H1 (cell line): ENCODE data around the gene NINJ2. TPM values are rescaled to one million over a fixed set of nuclear protein-coding genes. Genes with fewer than 3 reads are reported as not detected.

Source experiments
- CTCF ChIA-PET: fragments of 300-600 bp; sonication (Branson Sonifier 250); formaldehyde crosslinking; loops from one replicate; lab custom pipeline; 2021; ENCODE audit not compliant: partially characterized antibody; lab: Charles Lee
- POLR2A ChIA-PET: fragments of 300-600 bp; sonication (Branson Sonifier 250); formaldehyde crosslinking; loops from one replicate; lab custom pipeline; 2021; ENCODE audit warnings: inconsistent platforms; ENCODE audit not compliant: partially characterized antibody; lab: Charles Lee
- DNase-seq, 2 experiments: peaks; one replicate each; pipeline versions ENCODE4 v3.0.0 to v3.0.0-alpha.2; 2010 to 2022; ENCODE audit warnings: low spot score in 2 of 2, low read depth in 1 of 2, mixed read lengths in 1 of 2
- FAIRE-seq: peaks from 2 replicates; lab custom pipeline; 2011; peaks lifted over from hg19 to GRCh38; lab: Jason Lieb, UNC
- H2AFZ ChIP-seq: 2 replicates; pipeline ENCODE4 v1.8.1; 2012; ENCODE audit warnings: low read length, inconsistent platforms
- H2AK5ac ChIP-seq: 2 replicates; pipeline ENCODE4 v1.6.1; 2013; ENCODE audit warnings: low read depth, low read length
- H2BK120ac ChIP-seq: replicated peaks from 2 replicates; pipeline ENCODE3; 2013; ENCODE audit warnings: low read depth, low read length, inconsistent platforms
- H2BK12ac ChIP-seq: 2 replicates; pipeline ENCODE4 v1.6.1; 2013; ENCODE audit warnings: low read depth, low read length
- H2BK15ac ChIP-seq: 2 replicates; pipeline ENCODE4 v1.6.1; 2013; ENCODE audit warnings: low read length
- H2BK20ac ChIP-seq: 2 replicates; pipeline ENCODE4 v1.6.1; 2013; ENCODE audit warnings: low read length
- H2BK5ac ChIP-seq: 2 replicates; pipeline ENCODE4 v1.6.1; 2013; ENCODE audit warnings: low read depth, low read length
- H3K14ac ChIP-seq: 2 replicates; pipeline ENCODE4 v1.6.1; 2013; ENCODE audit warnings: inconsistent platforms; ENCODE audit not compliant: insufficient read length
- H3K18ac ChIP-seq: 2 replicates; pipeline ENCODE4 v1.6.1; 2013; ENCODE audit warnings: low read length; ENCODE audit errors: extremely low read depth
- H3K23ac ChIP-seq: 2 replicates; pipeline ENCODE4 v1.6.1; 2013; ENCODE audit warnings: inconsistent platforms; ENCODE audit not compliant: insufficient read length
- H3K23me2 ChIP-seq: 2 replicates; pipeline ENCODE4 v1.6.1; 2013; ENCODE audit warnings: low read depth, low read length
- H3K27ac ChIP-seq: 2 replicates; pipeline ENCODE4 v1.6.1; 2011; ENCODE audit warnings: low read depth, low read length, inconsistent platforms
- H3K27me3 ChIP-seq, 4 experiments: replicated peaks in 1 of 4; 1 replicate in 1 of 4; 2 replicates in 3 of 4; pipeline versions ENCODE4 v1.6.1 to v1.8.1; 2011 to 2013; ENCODE audit warnings: low read length in 3 of 4, mild to moderate bottlenecking in 3 of 4, inconsistent platforms in 2 of 4, mixed read lengths in 2 of 4, moderate library complexity in 1 of 4; ENCODE audit not compliant: control insufficient read depth in 3 of 4, insufficient read depth in 3 of 4; ENCODE audit errors: extremely low read depth in 1 of 4
- H3K36me3 ChIP-seq, 4 experiments: 2 replicates each; pipeline versions ENCODE4 v1.6.1 to v1.8.1; 2011 to 2013; ENCODE audit warnings: mild to moderate bottlenecking in 4 of 4, low read length in 3 of 4, moderate library complexity in 2 of 4, control low read depth in 1 of 4, inconsistent platforms in 1 of 4; ENCODE audit not compliant: insufficient read depth in 4 of 4, control insufficient read depth in 2 of 4
- H3K4ac ChIP-seq: replicated peaks from 2 replicates; pipeline ENCODE3; 2013; ENCODE audit warnings: low read length, low read depth, mixed read lengths, inconsistent platforms; ENCODE audit not compliant: insufficient read length
- H3K4me1 ChIP-seq, 4 experiments: replicated peaks in 1 of 4; 1 replicate in 1 of 4; 2 replicates in 3 of 4; pipeline versions ENCODE4 v1.6.1 to v1.8.1; 2011 to 2013; ENCODE audit warnings: low read length in 3 of 4, inconsistent platforms in 2 of 4, mixed read lengths in 1 of 4; ENCODE audit not compliant: insufficient read depth in 4 of 4, control insufficient read depth in 3 of 4
- H3K4me2 ChIP-seq, 2 experiments: 2 replicates each; pipeline versions ENCODE4 v1.6.1 to v1.8.1; 2011 to 2013; ENCODE audit warnings: low read depth in 2 of 2, low read length in 2 of 2, control low read depth in 1 of 2, inconsistent platforms in 1 of 2, mild to moderate bottlenecking in 1 of 2; ENCODE audit not compliant: insufficient read depth in 1 of 2
- H3K4me3 ChIP-seq, 4 experiments: fragments of 200-600, 300-600 bp in 1 of 4; sonication (generic), shearing (Covaris generic), sonication (Bioruptor Twin) in 1 of 4; 2 replicates each; pipeline versions ENCODE4 v1.5.1 to v1.8.1; 2011 to 2016; ENCODE audit warnings: low read length in 4 of 4, low read depth in 3 of 4, control low read depth in 2 of 4, inconsistent platforms in 2 of 4, mild to moderate bottlenecking in 2 of 4, mixed read lengths in 1 of 4, moderate library complexity in 1 of 4; ENCODE audit not compliant: insufficient read depth in 2 of 4; ENCODE audit errors: extremely low read depth in 1 of 4
- H3K56ac ChIP-seq: replicated peaks from 2 replicates; pipeline ENCODE3; 2013; ENCODE audit warnings: low read depth, mild to moderate bottlenecking, mixed read lengths, low read length, inconsistent platforms; ENCODE audit not compliant: insufficient read length
- H3K79me1 ChIP-seq: 2 replicates; pipeline ENCODE4 v1.6.1; 2013; ENCODE audit warnings: low read depth, low read length, control low read depth
- H3K79me2 ChIP-seq, 2 experiments: 2 replicates each; pipeline versions ENCODE4 v1.6.1 to v1.8.1; 2012 to 2013; ENCODE audit warnings: low read length in 2 of 2, mild to moderate bottlenecking in 2 of 2, inconsistent platforms in 1 of 2; ENCODE audit not compliant: insufficient read depth in 2 of 2, control insufficient read depth in 1 of 2
- H3K9ac ChIP-seq, 4 experiments: replicated peaks in 1 of 4; 1 replicate in 1 of 4; 2 replicates in 3 of 4; pipeline versions ENCODE4 v1.6.1 to v1.8.1; 2011 to 2013; ENCODE audit warnings: low read depth in 3 of 4, low read length in 3 of 4, control low read depth in 2 of 4, mild to moderate bottlenecking in 2 of 4, moderate library complexity in 2 of 4, inconsistent platforms in 1 of 4; ENCODE audit errors: extremely low read depth in 1 of 4
- H3K9me3 ChIP-seq, 2 experiments: 2 replicates each; pipeline versions ENCODE4 v1.6.1 to v1.8.1; 2012 to 2013; ENCODE audit warnings: mild to moderate bottlenecking in 2 of 2, moderate library complexity in 2 of 2, control low read depth in 1 of 2, inconsistent platforms in 1 of 2, low read depth in 1 of 2, low read length in 1 of 2, mixed read lengths in 1 of 2; ENCODE audit not compliant: insufficient read depth in 2 of 2
- H4K20me1 ChIP-seq, 2 experiments: replicated peaks in 1 of 2; 2 replicates each; pipeline versions ENCODE3 to v1.8.1; 2011 to 2013; ENCODE audit warnings: inconsistent platforms in 2 of 2, low read length in 2 of 2, mild to moderate bottlenecking in 1 of 2; ENCODE audit not compliant: insufficient read depth in 2 of 2, control insufficient read depth in 1 of 2
- H4K5ac ChIP-seq: 2 replicates; pipeline ENCODE4 v1.6.1; 2013; ENCODE audit warnings: low read length, low read depth, mixed read lengths, inconsistent platforms; ENCODE audit not compliant: insufficient read length
- H4K8ac ChIP-seq: 2 replicates; pipeline ENCODE4 v1.8.0; 2013; ENCODE audit warnings: mild to moderate bottlenecking, moderate library complexity, low read length, inconsistent platforms; ENCODE audit not compliant: insufficient read depth; ENCODE audit errors: extremely low read depth
- H4K91ac ChIP-seq: replicated peaks from 2 replicates; pipeline ENCODE3; 2013; ENCODE audit warnings: low read length, mixed read lengths, inconsistent platforms; ENCODE audit not compliant: insufficient read length
- ATF3 ChIP-seq: IDR thresholded peaks from 2 replicates; pipeline ENCODE4 v1.6.1; 2011; ENCODE audit warnings: low read depth, mild to moderate bottlenecking, low read length; ENCODE audit not compliant: insufficient read depth
- CEBPB ChIP-seq: IDR thresholded peaks from 2 replicates; pipeline ENCODE4 v1.6.1; 2012; ENCODE audit warnings: low read depth, low read length
- CHD2 ChIP-seq: IDR thresholded peaks from 2 replicates; pipeline ENCODE4 v1.6.1; 2012; ENCODE audit warnings: low read length, improper control_type of control experiment
- EP300 ChIP-seq, 2 experiments: IDR thresholded peaks; 1 replicate in 1 of 2; 2 replicates in 1 of 2; pipeline ENCODE4 v1.6.1; 2011 to 2012; ENCODE audit warnings: low read depth in 2 of 2, low read length in 2 of 2, mild to moderate bottlenecking in 2 of 2, borderline replicate concordance in 1 of 2, inconsistent platforms in 1 of 2, moderate library complexity in 1 of 2
- KDM5A ChIP-seq: fragments of 200-600 bp; IDR thresholded peaks from 2 replicates; pipeline ENCODE4 v1.7.1; 2012; ENCODE audit warnings: mild to moderate bottlenecking, low read length, inconsistent platforms, mixed read lengths
- PHF8 ChIP-seq: fragments of 200-600 bp; sonication (generic); conservative IDR thresholded peaks from 2 replicates; pipeline ENCODE4 v1.7.1; 2012; ENCODE audit warnings: low read depth, mild to moderate bottlenecking, inconsistent platforms, low read length, moderate library complexity
- RAD21 ChIP-seq, 2 experiments: IDR thresholded peaks in 1 of 2; conservative IDR thresholded peaks in 1 of 2; 2 replicates each; pipeline ENCODE4 v1.6.1; 2011; ENCODE audit warnings: low read depth in 2 of 2, low read length in 2 of 2, improper control_type of control experiment in 1 of 2, inconsistent platforms in 1 of 2, mild to moderate bottlenecking in 1 of 2, moderate library complexity in 1 of 2
- SAP30 ChIP-seq: fragments of 300-600 bp; sonication (generic); IDR thresholded peaks from 2 replicates; pipeline ENCODE4 v1.7.1; 2012; ENCODE audit warnings: low read length, moderate library complexity, mild to moderate bottlenecking, inconsistent platforms; ENCODE audit not compliant: insufficient read depth, insufficient replicate concordance
- SP4 ChIP-seq: IDR thresholded peaks from 2 replicates; pipeline ENCODE4 v1.6.1; 2012; ENCODE audit warnings: low read length, inconsistent platforms
- ZNF274 ChIP-seq: IDR thresholded peaks from 2 replicates; pipeline ENCODE4 v1.7.0; 2012; ENCODE audit warnings: low read length, borderline replicate concordance; ENCODE audit errors: extremely low read depth
- WGBS, 2 experiments: shearing (Covaris generic) in 1 of 2; methylation state at CpG; one replicate each; pipeline versions ENCODE4 v1.1.6 to v1.1.7; 2013 to 2015; ENCODE audit warnings: low lambda C conversion rate in 2 of 2, mixed read lengths in 2 of 2, inconsistent platforms in 1 of 2, low coverage in 1 of 2, missing lambda C conversion rate in 1 of 2; ENCODE audit not compliant: insufficient replicate concordance in 2 of 2, insufficient coverage in 1 of 2, insufficient read length in 1 of 2; ENCODE audit errors: extremely low coverage in 1 of 2, missing lambda C conversion rate in 1 of 2; 5-methylcytosine and 5-hydroxymethylcytosine counted together
- polyA plus RNA-seq, 7 experiments: library from polyadenylated mRNA; depleted of rRNA in 3 of 7; stranded (reverse) in 5 of 7; unstranded in 2 of 7; fragments of >200 nt in 5 of 7; fragments of 200-250 nt in 2 of 7; gene quantifications; 1 replicate in 5 of 7; 2 replicates in 1 of 7; 4 replicates in 1 of 7; pipeline versions ENCODE4 v1.2.1 to v1.2.3, GENCODE V29; 2011 to 2013; ENCODE audit warnings: missing spikeins in 2 of 7, mixed read lengths in 2 of 7
- total RNA-seq: library from RNA; stranded (reverse); fragmentation: NEBNext Ultra II Directional; extraction: Animal tissue kit (Norgen Biotek cat#: 25700); gene quantifications from 2 replicates; pipeline ENCODE4 v1.2.1, GENCODE V29; 2021

Gene NINJ2
- total and polyA plus RNA-seq, 2 of the 8 experiments (the other 6 are each of a cell fraction or from before 2014, with no cell fraction given), result 1.4 TPM; not detected in 1

GRCh38 chr12:580813-581212, 82.4 kb downstream of the NINJ2 start:
- no peaks in the 10 kb centered on the region; the same call in 1 of the 2 replicates for H3K79me1 ChIP-seq
- H2AK5ac ChIP-seq, result peak overlapping the region; percentile 77; the same call in 1 of the 2 replicates
- peaks cover 0 to 3% of the 10 kb centered on the region in 2 experiments for H4K20me1 ChIP-seq
- peaks cover 0 to 6% (median 2%) of the 10 kb centered on the region in 4 experiments; a peak in 5 of 7 replicates for H3K4me1 ChIP-seq
- peaks cover 0 to 6% (median 5%) of the 10 kb centered on the region in 4 experiments; a peak in 6 of 7 replicates for H3K27me3 ChIP-seq
- DNase-seq, result no peak
- no peak overlapping the region for H3K27ac ChIP-seq
- H2AFZ ChIP-seq, result no peak overlapping the region
- no peak overlapping the region for H4K5ac ChIP-seq
- H3K4me2 ChIP-seq, result no peak overlapping the region
- no peaks in the 10 kb centered on the region for H3K79me2 ChIP-seq
- H2BK120ac ChIP-seq, result no peak overlapping the region
- H2BK12ac ChIP-seq, result peak overlapping the region; percentile 11; the same call in 1 of the 2 replicates
- no peaks in the 10 kb centered on the region for H3K9me3 ChIP-seq
- no peak overlapping the region for H2BK20ac ChIP-seq
- H3K36me3 ChIP-seq, result no peaks in the 10 kb centered on the region
- H3K18ac ChIP-seq, result no peak overlapping the region
- WGBS, 2 experiments, result 85% methylated on average over 4 of the region's 4 CpGs; no CpG with 5 or more reads in 1 of the 2 experiments
- no peak overlapping the region for H3K23ac ChIP-seq
- H2BK15ac ChIP-seq, result peak overlapping the region; percentile 74; the same call in 1 of the 2 replicates
- ChIA-PET CTCF (interaction anchor here (0.6 to 3.1 kb wide), 7 partner anchors 10 to 329 kb away, joined by 3 to 21 read pairs (median 5); no protein-coding TSS in a partner anchor), POLR2A (interaction anchor here (1.1 kb wide), 1 partner anchor 11 kb away, joined by 4 read pairs; no protein-coding TSS in a partner anchor)
- H4K8ac ChIP-seq, result no peak overlapping the region
- peak overlapping the region; percentile 77 for H3K56ac ChIP-seq
- H4K91ac ChIP-seq, result no peak overlapping the region
- H3K4me3 ChIP-seq, result no peak overlapping the region
- peaks cover 4% of the 10 kb centered on the region; the same call in 1 of the 2 replicates for H3K23me2 ChIP-seq
- H3K4ac ChIP-seq, result peak overlapping the region; percentile 38
- FAIRE-seq, result no peak
- H2BK5ac ChIP-seq, result no peak overlapping the region
- H3K9ac ChIP-seq, result peak overlapping the region in 1 of 4 experiments; percentile 10; a peak in 1 of 7 replicates
- H3K14ac ChIP-seq, result no peak overlapping the region
- TF ChIP-seq SP4 (no peak), RAD21 (IDR thresholded peaks at IDR 0.05 in 1 of 2, conservative IDR thresholded peaks at IDR 0.05 in 1 of 2; ENCODE audit: low read depth in 2 of 2, low read length in 2 of 2) (no peak), KDM5A (no peak), ZNF274 (no peak), PHF8 (no peak), EP300 (IDR thresholded peaks at IDR 0.05; ENCODE audit: borderline replicate concordance in 1 of 2, low read depth in 2 of 2, low read length in 2 of 2) (no peak), CHD2 (no peak), CEBPB (no peak), ATF3 (no peak), SAP30 (no peak)
